ENCODE measurements around the gene SLC35A4.

DNA sequence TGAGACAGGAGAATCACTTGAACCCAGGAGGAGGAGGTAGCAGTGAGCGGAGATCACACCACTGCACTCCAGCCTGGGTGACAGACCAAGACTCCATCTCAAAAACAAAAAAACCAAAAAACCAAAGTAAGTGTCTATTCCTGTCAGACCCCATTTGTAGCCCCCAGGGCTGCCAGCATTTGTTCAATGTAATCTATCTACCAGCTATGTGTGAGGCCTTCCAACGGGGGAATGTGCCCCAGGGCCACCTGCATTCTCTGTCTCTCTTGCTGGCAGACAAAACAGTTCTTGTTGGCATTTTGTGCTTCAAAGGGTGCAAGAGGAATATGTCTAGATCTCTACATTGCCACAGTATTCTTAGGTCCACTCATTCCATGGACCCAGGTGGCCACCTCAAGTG is 34.2 kb downstream of the SLC35A4 start:
- no peak for TF ChIP-seq POLR2A (IDR thresholded peaks at IDR 0.05)
- TF ChIP-seq, protein P1, sequence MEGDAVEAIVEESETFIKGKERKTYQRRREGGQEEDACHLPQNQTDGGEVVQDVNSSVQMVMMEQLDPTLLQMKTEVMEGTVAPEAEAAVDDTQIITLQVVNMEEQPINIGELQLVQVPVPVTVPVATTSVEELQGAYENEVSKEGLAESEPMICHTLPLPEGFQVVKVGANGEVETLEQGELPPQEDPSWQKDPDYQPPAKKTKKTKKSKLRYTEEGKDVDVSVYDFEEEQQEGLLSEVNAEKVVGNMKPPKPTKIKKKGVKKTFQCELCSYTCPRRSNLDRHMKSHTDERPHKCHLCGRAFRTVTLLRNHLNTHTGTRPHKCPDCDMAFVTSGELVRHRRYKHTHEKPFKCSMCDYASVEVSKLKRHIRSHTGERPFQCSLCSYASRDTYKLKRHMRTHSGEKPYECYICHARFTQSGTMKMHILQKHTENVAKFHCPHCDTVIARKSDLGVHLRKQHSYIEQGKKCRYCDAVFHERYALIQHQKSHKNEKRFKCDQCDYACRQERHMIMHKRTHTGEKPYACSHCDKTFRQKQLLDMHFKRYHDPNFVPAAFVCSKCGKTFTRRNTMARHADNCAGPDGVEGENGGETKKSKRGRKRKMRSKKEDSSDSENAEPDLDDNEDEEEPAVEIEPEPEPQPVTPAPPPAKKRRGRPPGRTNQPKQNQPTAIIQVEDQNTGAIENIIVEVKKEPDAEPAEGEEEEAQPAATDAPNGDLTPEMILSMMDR (IDR thresholded peaks at IDR 0.05 in 4 of 5, conservative IDR thresholded peaks at IDR 0.05 in 1 of 5), result no peak

Measured in gastrocnemius medialis (tissue), 4 donors.